ENCODE data around the gene GAB1. TPM values are rescaled to one million over a fixed set of nuclear protein-coding genes. Genes with fewer than 3 reads are reported as not detected.

The GAB1 gene
- total and polyA plus RNA-seq, 7 donors = 10.0 to 71.6 (median 44.1) TPM

- H3K4me3 ChIP-seq = no peak overlapping the region
- H3K36me3 ChIP-seq = no peaks in the 10 kb centered on the region
- peaks cover 0 to 93% (median 91%) of the 10 kb centered on the region in 4 donors for H3K4me1 ChIP-seq
- intact Hi-C loops (cut with DNase I) = loop anchor here (5.0 kb wide), 1 partner anchor 102 kb away; no protein-coding TSS in a partner anchor
- no peaks in the 10 kb centered on the region for H3K27me3 ChIP-seq
- no peaks in the 10 kb centered on the region for H3K9me3 ChIP-seq
- 67 to 78% methylated on average over 2 of the region's 2 CpGs for WGBS, 2 donors
- DNase-seq = no peak
- peak overlapping the region; percentile 50 to 74 (median 67) for H3K27ac ChIP-seq
- TF ChIP-seq POLR2A (IDR thresholded peaks at IDR 0.05) (no peak), CTCF (IDR thresholded peaks at IDR 0.05) (no peak), POLR2AphosphoS5 (IDR thresholded peaks at IDR 0.05) (no peak), EP300 (IDR thresholded peaks at IDR 0.05) (no peak)
Observed at GRCh38 chr4:143354990-143355389, 18.3 kb downstream of the GAB1 start.

- no peak for DNase-seq
- no peaks in the 10 kb centered on the region for H3K36me3 ChIP-seq
- 83 to 84% methylated on average over 6 of the region's 6 CpGs for WGBS, 2 donors
- peaks cover 0 to 99% (median 95%) of the 10 kb centered on the region in 4 donors for H3K4me1 ChIP-seq
- TF ChIP-seq POLR2AphosphoS5 (IDR thresholded peaks at IDR 0.05) (peak in 1 of 4 donors; percentile 26), EP300 (IDR thresholded peaks at IDR 0.05) (no peak), CTCF (IDR thresholded peaks at IDR 0.05) (no peak)
- intact Hi-C loops (cut with DNase I) = loop anchor here (5.0 kb wide), 1 partner anchor 102 kb away; no protein-coding TSS in a partner anchor
- H3K27ac ChIP-seq = peak overlapping the region; percentile 50 to 74 (median 67)
- no peaks in the 10 kb centered on the region for H3K27me3 ChIP-seq
- H3K9me3 ChIP-seq = no peaks in the 10 kb centered on the region
- no peak overlapping the region for H3K4me3 ChIP-seq
Observed at GRCh38 chr4:143355540-143356217, 19.0 kb downstream of the GAB1 start.

DNA sequence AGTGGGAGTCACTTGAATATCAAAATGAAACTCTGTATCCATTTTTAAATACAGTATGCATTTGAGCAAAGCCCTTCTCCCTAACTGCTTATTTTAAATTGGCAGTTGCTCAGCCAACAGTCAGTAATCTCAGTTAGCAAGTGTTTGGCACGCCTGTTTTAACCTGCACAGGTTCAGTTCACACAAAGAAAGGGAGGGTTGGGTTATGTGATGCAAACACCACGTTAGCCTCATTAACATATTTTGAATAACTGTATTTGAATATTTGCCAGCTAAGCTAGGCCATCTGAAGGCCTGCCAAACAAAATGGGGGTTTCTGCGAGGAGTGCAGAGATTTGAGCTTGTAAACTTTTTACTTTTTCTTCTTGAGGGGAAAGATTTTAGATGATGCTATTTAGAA, 19.8 kb downstream of the GAB1 start:
- Histone ChIP-seq H3K4me3 (no peak overlapping the region), H3K27ac (peak overlapping the region; percentile 50 to 74 (median 67)), H3K9me3 (no peaks in the 10 kb centered on the region), H3K4me1 (peaks cover 0 to 100% (median 95%) of the 10 kb centered on the region in 4 donors), H3K27me3 (no peaks in the 10 kb centered on the region), H3K36me3 (no peaks in the 10 kb centered on the region)
- 14 to 41% methylated on average over 3 of the region's 3 CpGs for WGBS, 2 donors
- intact Hi-C loops (cut with DNase I) = loop anchor here (5.0 kb wide), 1 partner anchor 101 kb away; no protein-coding TSS in a partner anchor
- TF ChIP-seq POLR2A (IDR thresholded peaks at IDR 0.05) (no peak), CTCF (IDR thresholded peaks at IDR 0.05) (no peak), POLR2AphosphoS5 (IDR thresholded peaks at IDR 0.05) (no peak), EP300 (IDR thresholded peaks at IDR 0.05) (no peak)
- DNase-seq = no peak

- no peaks in the 10 kb centered on the region for H3K36me3 ChIP-seq
- DNase-seq = no peak
- intact Hi-C loops (cut with DNase I) = loop anchor here (5.0 kb wide), 1 partner anchor 100 kb away; no protein-coding TSS in a partner anchor
- H3K27ac ChIP-seq = peak overlapping the region in 3 of 4 donors; percentile 62 to 74 (median 72)
- WGBS, 2 donors = 76 to 88% methylated on average over 1 of the region's 1 CpG
- H3K4me1 ChIP-seq = peaks cover 0 to 99% (median 94%) of the 10 kb centered on the region in 4 donors
- H3K27me3 ChIP-seq = no peaks in the 10 kb centered on the region
- TF ChIP-seq POLR2A (IDR thresholded peaks at IDR 0.05) = no peak
- peak in 1 of 4 donors; percentile 7 for TF ChIP-seq POLR2AphosphoS5 (IDR thresholded peaks at IDR 0.05)
- no peaks in the 10 kb centered on the region for H3K9me3 ChIP-seq
- H3K4me3 ChIP-seq = no peak overlapping the region
Observed at GRCh38 chr4:143357161-143357845, 20.6 kb downstream of the GAB1 start.

GRCh38 chr4:143358419-143358818, 21.7 kb downstream of the GAB1 start:
- intact Hi-C loops (cut with DNase I) = loop anchor here (5.0 kb wide), 1 partner anchor 99 kb away; no protein-coding TSS in a partner anchor
- WGBS, 2 donors = 23 to 61% methylated on average over 3 of the region's 3 CpGs
- Histone ChIP-seq H3K36me3 (no peaks in the 10 kb centered on the region), H3K27ac (peak overlapping the region; percentile 36 to 72 (median 62)), H3K27me3 (no peaks in the 10 kb centered on the region), H3K9me3 (no peaks in the 10 kb centered on the region), H3K4me1 (peaks cover 0 to 95% (median 93%) of the 10 kb centered on the region in 4 donors), H3K4me3 (no peak overlapping the region)
- no peak for DNase-seq
- TF ChIP-seq EP300 (IDR thresholded peaks at IDR 0.05) (no peak), POLR2AphosphoS5 (IDR thresholded peaks at IDR 0.05) (no peak), POLR2A (IDR thresholded peaks at IDR 0.05) (no peak), CTCF (IDR thresholded peaks at IDR 0.05) (no peak)
